Endothelial cell of umbilical vein (primary cell): ENCODE results near the gene OPCML. TPM values are rescaled to one million over a fixed set of nuclear protein-coding genes. Genes with fewer than 3 reads are reported as not detected.

Experiments used
- BruUV-seq: library from RNA; stranded (reverse); fragments of 400-500 nt; replicated peaks from 2 replicates; lab custom pipeline; 2021; lab: Mats Ljungman, UMichigan
- CTCF ChIA-PET: fragments of 300-600, 350-600 bp; sonication (Branson Sonifier 250); formaldehyde crosslinking; loops from one replicate; lab custom pipeline; 2021; ENCODE audit warnings: antibody characterized with exemption, inconsistent platforms; lab: Charles Lee
- POLR2A ChIA-PET: fragments of 300-600, 350-600 bp; sonication (Branson Sonifier 250); formaldehyde crosslinking; loops from one replicate; lab custom pipeline; 2021; ENCODE audit warnings: antibody characterized with exemption, inconsistent platforms; lab: Charles Lee
- DNase-seq: peaks from one replicate; pipeline ENCODE4 v3.0.0-alpha.2; 2011; ENCODE audit warnings: low read depth, low spot score
- FAIRE-seq: peaks from 2 replicates; lab custom pipeline; 2011; peaks lifted over from hg19 to GRCh38; lab: Jason Lieb, UNC
- H2AFZ ChIP-seq: 2 replicates; pipeline ENCODE4 v1.6.0; 2012; ENCODE audit warnings: low read depth, low read length, control low read depth, inconsistent platforms
- H3K27ac ChIP-seq: 2 replicates; pipeline ENCODE4 v1.5.1; 2011; ENCODE audit warnings: low read depth, mild to moderate bottlenecking, control low read depth, low read length, moderate library complexity; ENCODE audit not compliant: insufficient read depth
- H3K27me3 ChIP-seq, 2 experiments: 2 replicates each; pipeline versions ENCODE4 v1.6.0 to v1.6.1; 2011; ENCODE audit warnings: low read length in 2 of 2, mixed read lengths in 1 of 2; ENCODE audit not compliant: control insufficient read depth in 2 of 2, insufficient read depth in 2 of 2
- H3K36me3 ChIP-seq, 2 experiments: 2 replicates in 1 of 2; 3 replicates in 1 of 2; pipeline ENCODE4 v1.5.1; 2011; ENCODE audit warnings: low read length in 2 of 2, mild to moderate bottlenecking in 1 of 2, moderate library complexity in 1 of 2; ENCODE audit not compliant: control insufficient read depth in 2 of 2, insufficient read depth in 2 of 2; ENCODE audit errors: extremely low read depth in 1 of 2
- H3K4me1 ChIP-seq: 3 replicates; pipeline ENCODE4 v1.5.1; 2011; ENCODE audit warnings: mild to moderate bottlenecking, low read length; ENCODE audit not compliant: control insufficient read depth, insufficient read depth; ENCODE audit errors: extremely low read depth
- H3K4me2 ChIP-seq: 2 replicates; pipeline ENCODE4 v1.6.1; 2011; ENCODE audit warnings: low read length, control low read depth, mixed read lengths; ENCODE audit not compliant: insufficient read depth
- H3K4me3 ChIP-seq, 3 experiments: fragments of 200-600 bp in 1 of 3; sonication (generic), shearing (Covaris generic) in 1 of 3; replicated peaks in 1 of 3; 2 replicates each; pipeline ENCODE4 v1.5.1; 2011 to 2016; ENCODE audit warnings: control low read depth in 3 of 3, low read length in 3 of 3, mild to moderate bottlenecking in 2 of 3, inconsistent platforms in 1 of 3, low read depth in 1 of 3, moderate library complexity in 1 of 3; ENCODE audit not compliant: insufficient read depth in 1 of 3
- H3K79me2 ChIP-seq: 2 replicates; pipeline ENCODE4 v1.6.0; 2012; ENCODE audit warnings: low read length, inconsistent platforms; ENCODE audit not compliant: control insufficient read depth, insufficient read depth
- H3K9ac ChIP-seq: replicated peaks from 2 replicates; pipeline ENCODE3; 2011; ENCODE audit warnings: low read length, control low read depth; ENCODE audit not compliant: insufficient read depth; ENCODE audit errors: extremely low read depth
- H3K9me1 ChIP-seq: replicated peaks from 3 replicates; pipeline ENCODE4 v1.6.0; 2011; ENCODE audit warnings: mild to moderate bottlenecking, low read length; ENCODE audit not compliant: control insufficient read depth, insufficient read depth; ENCODE audit errors: extremely low read depth
- H3K9me3 ChIP-seq: replicated peaks from 2 replicates; pipeline ENCODE4 v1.5.1; 2012; ENCODE audit warnings: low read length, inconsistent platforms; ENCODE audit not compliant: control insufficient read depth, insufficient read depth
- H4K20me1 ChIP-seq: replicated peaks from 2 replicates; pipeline ENCODE3; 2011; ENCODE audit warnings: mild to moderate bottlenecking, low read length; ENCODE audit not compliant: control insufficient read depth, insufficient read depth; ENCODE audit errors: extremely low read depth
- EZH2 ChIP-seq: IDR thresholded peaks from 2 replicates; pipeline ENCODE4 v1.6.1; 2012; ENCODE audit warnings: borderline replicate concordance, low read depth, mild to moderate bottlenecking, moderate library complexity, low read length, inconsistent platforms; ENCODE audit not compliant: severe bottlenecking
- FOS ChIP-seq: IDR thresholded peaks from 2 replicates; pipeline ENCODE4 v1.6.1; 2011; ENCODE audit warnings: mild to moderate bottlenecking, low read length, moderate library complexity, borderline replicate concordance; ENCODE audit not compliant: insufficient read depth
- GATA2 ChIP-seq: IDR thresholded peaks from 2 replicates; pipeline ENCODE4 v1.7.0; 2011; ENCODE audit warnings: low read depth, mild to moderate bottlenecking, moderate library complexity, mixed read lengths, low read length; ENCODE audit not compliant: insufficient read length, insufficient read depth
- JUN ChIP-seq: IDR thresholded peaks from 2 replicates; pipeline ENCODE4 v1.6.1; 2011; ENCODE audit warnings: borderline replicate concordance, low read depth; ENCODE audit not compliant: insufficient read length, insufficient read depth
- MYC ChIP-seq: IDR thresholded peaks from one replicate; pipeline ENCODE4 v1.6.1; 2011; ENCODE audit warnings: mild to moderate bottlenecking, low read depth, low read length
- POLR2A ChIP-seq: IDR thresholded peaks from 2 replicates; pipeline ENCODE4 v1.6.1; 2012; ENCODE audit warnings: low read depth, mild to moderate bottlenecking, control low read depth, low read length
- POLR2AphosphoS5 ChIP-seq: IDR thresholded peaks from 2 replicates; pipeline ENCODE4 v1.6.1; 2012; ENCODE audit warnings: low read depth, mild to moderate bottlenecking, control low read depth, low read length, moderate library complexity; ENCODE audit not compliant: insufficient read depth
- dilution Hi-C: fragments of 300-500 bp; cut with MboI; formaldehyde crosslinking; loops from one replicate; pipeline ENCODE4 v1.15.0; 2019; ENCODE audit warnings: low sequenced_read_pairs; ENCODE audit not compliant: extremely low pct_ligation_motif_present
- intact Hi-C: fragments of 100-400 bp; cut with micrococcal nuclease; formaldehyde crosslinking; loops from one replicate; pipeline ENCODE4 v1.10.0; 2022
- polyA plus RNA-seq, 4 experiments: library from polyadenylated mRNA; depleted of rRNA in 3 of 4; stranded (reverse) in 3 of 4; unstranded in 1 of 4; fragments of >200 nt; gene quantifications; 2 replicates each; pipeline versions ENCODE4 v1.2.1 to v1.2.3, GENCODE V29; 2011 to 2012; ENCODE audit warnings: missing spikeins in 1 of 4
- total RNA-seq: library from RNA; stranded (reverse); gene quantifications from 2 replicates; pipeline ENCODE4 v1.2.3, GENCODE V29; 2021
- TF ChIP-seq, protein P1 (sequence below), 2 donors: IDR thresholded peaks; 1 replicate in 1 of 2; 2 replicates in 1 of 2; pipeline ENCODE4 v1.5.1; 2011; ENCODE audit warnings: low read length in 2 of 2, mild to moderate bottlenecking in 2 of 2, moderate library complexity in 2 of 2, control low read depth in 1 of 2, inconsistent platforms in 1 of 2, low read depth in 1 of 2; ENCODE audit not compliant: insufficient read depth in 1 of 2; ENCODE audit errors: extremely low read depth in 1 of 2
- TF ChIP-seq, protein P2 (sequence below): IDR thresholded peaks from 2 replicates; pipeline ENCODE4 v1.6.1; 2011; ENCODE audit not compliant: insufficient read depth, insufficient read length

Gene OPCML
- total and polyA plus RNA-seq, 2 donors (not counting 3 experiments of a cell fraction or from before 2014, with no cell fraction given), result not detected

DNA sequence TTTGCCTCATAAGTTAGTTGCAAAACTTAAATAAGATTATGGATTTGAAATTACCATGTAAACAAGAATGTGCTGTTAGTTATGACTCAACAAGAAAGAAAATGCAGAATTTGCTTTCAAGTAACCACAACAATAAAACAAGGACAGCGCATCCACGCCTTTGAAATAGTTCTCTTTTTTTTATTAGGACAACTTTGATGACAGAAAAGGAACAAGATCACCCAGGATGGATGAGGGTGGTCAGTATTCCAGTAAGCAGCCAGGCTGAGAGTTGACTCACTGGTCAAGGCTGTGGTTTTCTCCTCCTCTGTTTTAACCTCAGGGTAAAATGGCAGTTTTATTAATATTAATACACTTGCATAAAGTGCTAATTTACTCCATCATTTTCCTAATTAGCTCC is 544.4 kb downstream of the OPCML start:
- no TSS peak for BruUV-seq
- ChIA-PET POLR2A (no interaction called here), CTCF (no interaction called here)
- H4K20me1 ChIP-seq, result no peaks in the 10 kb centered on the region
- H3K9me1 ChIP-seq, result no peaks in the 10 kb centered on the region
- H3K4me3 ChIP-seq, result no peak overlapping the region
- FAIRE-seq (no peak), DNase-seq (no peak)
- no peak for TF ChIP-seq POLR2AphosphoS5
- no peak for TF ChIP-seq POLR2A
- TF ChIP-seq, protein P1, sequence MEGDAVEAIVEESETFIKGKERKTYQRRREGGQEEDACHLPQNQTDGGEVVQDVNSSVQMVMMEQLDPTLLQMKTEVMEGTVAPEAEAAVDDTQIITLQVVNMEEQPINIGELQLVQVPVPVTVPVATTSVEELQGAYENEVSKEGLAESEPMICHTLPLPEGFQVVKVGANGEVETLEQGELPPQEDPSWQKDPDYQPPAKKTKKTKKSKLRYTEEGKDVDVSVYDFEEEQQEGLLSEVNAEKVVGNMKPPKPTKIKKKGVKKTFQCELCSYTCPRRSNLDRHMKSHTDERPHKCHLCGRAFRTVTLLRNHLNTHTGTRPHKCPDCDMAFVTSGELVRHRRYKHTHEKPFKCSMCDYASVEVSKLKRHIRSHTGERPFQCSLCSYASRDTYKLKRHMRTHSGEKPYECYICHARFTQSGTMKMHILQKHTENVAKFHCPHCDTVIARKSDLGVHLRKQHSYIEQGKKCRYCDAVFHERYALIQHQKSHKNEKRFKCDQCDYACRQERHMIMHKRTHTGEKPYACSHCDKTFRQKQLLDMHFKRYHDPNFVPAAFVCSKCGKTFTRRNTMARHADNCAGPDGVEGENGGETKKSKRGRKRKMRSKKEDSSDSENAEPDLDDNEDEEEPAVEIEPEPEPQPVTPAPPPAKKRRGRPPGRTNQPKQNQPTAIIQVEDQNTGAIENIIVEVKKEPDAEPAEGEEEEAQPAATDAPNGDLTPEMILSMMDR (IDR thresholded peaks at IDR 0.05; ENCODE audit: extremely low read depth in 1 of 2, insufficient read depth in 1 of 2, low read depth in 1 of 2, low read length in 2 of 2), result no peak
- no peak for TF ChIP-seq EZH2
- no peak for TF ChIP-seq JUN
- TF ChIP-seq GATA2, result no peak
- TF ChIP-seq FOS, result no peak
- TF ChIP-seq, protein P2, sequence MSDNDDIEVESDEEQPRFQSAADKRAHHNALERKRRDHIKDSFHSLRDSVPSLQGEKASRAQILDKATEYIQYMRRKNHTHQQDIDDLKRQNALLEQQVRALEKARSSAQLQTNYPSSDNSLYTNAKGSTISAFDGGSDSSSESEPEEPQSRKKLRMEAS, result no peak
- TF ChIP-seq MYC, result no peak
- peaks cover 2% of the 10 kb centered on the region for H3K9me3 ChIP-seq
- H3K27me3 ChIP-seq, result no peaks in the 10 kb centered on the region
- H3K27ac ChIP-seq, result no peak overlapping the region
- intact Hi-C loops, result no loop called here
- H3K79me2 ChIP-seq, result no peaks in the 10 kb centered on the region
- H3K9ac ChIP-seq, result no peak overlapping the region
- no peak overlapping the region for H3K4me2 ChIP-seq
- H2AFZ ChIP-seq, result no peak overlapping the region
- no peaks in the 10 kb centered on the region for H3K4me1 ChIP-seq
- dilution Hi-C loops, result no loop called here
- no peaks in the 10 kb centered on the region for H3K36me3 ChIP-seq
